Measurements from ENCODE around the gene AUNIP.

DNA sequence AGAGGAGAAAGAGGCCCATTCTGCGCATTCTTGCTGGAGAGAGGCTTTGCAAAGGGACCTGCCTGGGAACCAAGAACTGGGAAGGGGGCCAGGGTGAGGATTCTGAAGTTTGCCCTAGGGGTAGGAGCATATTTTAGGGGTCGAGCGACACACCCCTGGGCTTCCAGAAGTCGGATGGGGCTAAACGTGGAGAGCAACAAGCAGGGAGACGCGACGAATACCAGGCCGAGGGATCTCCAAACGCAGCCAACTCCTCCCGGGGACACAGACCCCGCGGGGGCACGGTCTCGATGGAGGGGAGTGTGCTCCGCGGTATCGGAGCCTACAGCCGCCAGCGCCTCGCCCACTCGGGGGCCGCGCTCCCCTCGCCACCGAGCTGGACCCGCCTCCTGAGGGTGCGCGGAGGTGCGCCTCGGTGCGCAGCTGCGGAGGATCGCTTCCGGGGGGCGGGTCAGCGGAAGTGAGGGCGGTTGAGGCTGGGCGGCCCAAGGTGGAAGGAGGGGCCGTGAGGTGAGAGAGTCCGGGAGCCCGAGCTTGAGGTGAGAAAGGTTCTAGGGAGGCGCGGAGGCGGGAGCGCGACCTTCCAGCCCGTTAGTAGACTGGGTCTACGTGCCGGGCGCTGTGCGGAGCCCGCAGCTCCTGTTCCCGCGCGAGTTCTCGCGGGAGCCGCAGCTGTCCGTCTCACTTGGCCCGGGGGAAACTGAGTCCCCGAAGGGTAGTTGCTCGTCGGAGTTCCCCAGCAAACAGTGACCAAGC lies 39.6 kb downstream of the AUNIP start, which contains the start of gene MTFR1L:
- TF ChIP-seq, protein P1, sequence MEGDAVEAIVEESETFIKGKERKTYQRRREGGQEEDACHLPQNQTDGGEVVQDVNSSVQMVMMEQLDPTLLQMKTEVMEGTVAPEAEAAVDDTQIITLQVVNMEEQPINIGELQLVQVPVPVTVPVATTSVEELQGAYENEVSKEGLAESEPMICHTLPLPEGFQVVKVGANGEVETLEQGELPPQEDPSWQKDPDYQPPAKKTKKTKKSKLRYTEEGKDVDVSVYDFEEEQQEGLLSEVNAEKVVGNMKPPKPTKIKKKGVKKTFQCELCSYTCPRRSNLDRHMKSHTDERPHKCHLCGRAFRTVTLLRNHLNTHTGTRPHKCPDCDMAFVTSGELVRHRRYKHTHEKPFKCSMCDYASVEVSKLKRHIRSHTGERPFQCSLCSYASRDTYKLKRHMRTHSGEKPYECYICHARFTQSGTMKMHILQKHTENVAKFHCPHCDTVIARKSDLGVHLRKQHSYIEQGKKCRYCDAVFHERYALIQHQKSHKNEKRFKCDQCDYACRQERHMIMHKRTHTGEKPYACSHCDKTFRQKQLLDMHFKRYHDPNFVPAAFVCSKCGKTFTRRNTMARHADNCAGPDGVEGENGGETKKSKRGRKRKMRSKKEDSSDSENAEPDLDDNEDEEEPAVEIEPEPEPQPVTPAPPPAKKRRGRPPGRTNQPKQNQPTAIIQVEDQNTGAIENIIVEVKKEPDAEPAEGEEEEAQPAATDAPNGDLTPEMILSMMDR (conservative IDR thresholded peaks at IDR 0.05 in 1 of 2, IDR thresholded peaks at IDR 0.05 in 1 of 2; ENCODE audit: low read depth in 1 of 2, low read length in 2 of 2) = no peak
- no peak for TF ChIP-seq EZH2 (IDR thresholded peaks at IDR 0.05; ENCODE audit: low read length, missing control alignments)
